DMS53 (cell line): Measurements from ENCODE around the gene BICRAL.

ENCODE experiments used
- DNase-seq: peaks from one replicate; lab custom pipeline; 2025; lab: John Stamatoyannopoulos, UW

BICRAL gene

GRCh38 chr6:42764911-42765648, 16.8 kb upstream of the BICRAL start:
- DNase-seq = no peak

GRCh38 chr6:42766163-42766670, 15.6 kb upstream of the BICRAL start:
- DNase-seq = no peak

GRCh38 chr6:42769051-42769450, 12.8 kb upstream of the BICRAL start:
- DNase-seq = no peak

- no peak for DNase-seq
Observed at GRCh38 chr6:42769836-42770235, 12.0 kb upstream of the BICRAL start.

- no peak for DNase-seq
Observed at GRCh38 chr6:42771741-42772100, 10.1 kb upstream of the BICRAL start.

- no peak for DNase-seq
Observed at GRCh38 chr6:42774201-42774600, 7.7 kb upstream of the BICRAL start.

GRCh38 chr6:42774821-42775487, 6.9 kb upstream of the BICRAL start:
- DNase-seq = peak; percentile 46

GRCh38 chr6:42777126-42777822, 4.6 kb upstream of the BICRAL start:
- peak; percentile 38 for DNase-seq

GRCh38 chr6:42778122-42778521, 3.7 kb upstream of the BICRAL start:
- no peak for DNase-seq

GRCh38 chr6:42779521-42779920, 2.3 kb upstream of the BICRAL start:
- DNase-seq = no peak

- DNase-seq = peak; percentile 51
Observed at GRCh38 chr6:42781546-42781795, 381 bp upstream of the BICRAL start.

- DNase-seq = peak; percentile 94
Observed at GRCh38 chr6:42782689-42783176, 881 bp downstream of the BICRAL start.

GRCh38 chr6:42783177-42783875, 1.5 kb downstream of the BICRAL start:
- peak; percentile 81 for DNase-seq

- DNase-seq = peak; percentile 36
Observed at GRCh38 chr6:42783876-42784642, 2.2 kb downstream of the BICRAL start.

GRCh38 chr6:42784717-42785498, 3.1 kb downstream of the BICRAL start:
- peak; percentile 37 for DNase-seq

- no peak for DNase-seq
Observed at GRCh38 chr6:42786525-42786985, 4.7 kb downstream of the BICRAL start.

- DNase-seq = peak; percentile 45
Observed at GRCh38 chr6:42787063-42787472, 5.2 kb downstream of the BICRAL start.

GRCh38 chr6:42788671-42789070, 6.8 kb downstream of the BICRAL start:
- peak; percentile 29 for DNase-seq

- peak; percentile 38 for DNase-seq
Observed at GRCh38 chr6:42790549-42791181, 8.8 kb downstream of the BICRAL start.

- DNase-seq = peak; percentile 92
Observed at GRCh38 chr6:42791706-42792320, 10.0 kb downstream of the BICRAL start.
